Fibroblast of upper back skin (primary cell): Measurements from ENCODE around the gene FSTL4.
A peak's percentile ranks its signal among the peaks of the same experiment; 100 is the strongest.

Source experiments
- DNase-seq: peaks from one replicate; pipeline ENCODE4 v3.0.0-alpha.2; 2013

The FSTL4 gene

GRCh38 chr5:133314086-133314485 lies 298.3 kb downstream of the FSTL4 start:
- no peak for DNase-seq

- DNase-seq: no peak
Observed at GRCh38 chr5:133311176-133311575, 301.2 kb downstream of the FSTL4 start.

GRCh38 chr5:133309984-133310621 lies 302.2 kb downstream of the FSTL4 start:
- DNase-seq: no peak

GRCh38 chr5:133309166-133309795 lies 303.1 kb downstream of the FSTL4 start:
- DNase-seq: no peak

GRCh38 chr5:133307275-133307674 lies 305.1 kb downstream of the FSTL4 start:
- DNase-seq: no peak

- no peak for DNase-seq
Observed at GRCh38 chr5:133304707-133305216, 307.6 kb downstream of the FSTL4 start.

- no peak for DNase-seq
Observed at GRCh38 chr5:133304178-133304577, 308.2 kb downstream of the FSTL4 start.

GRCh38 chr5:133303298-133303697 lies 309.0 kb downstream of the FSTL4 start:
- DNase-seq: no peak

- DNase-seq: no peak
Observed at GRCh38 chr5:133299728-133300127, 312.6 kb downstream of the FSTL4 start.

GRCh38 chr5:133299021-133299420 lies 313.3 kb downstream of the FSTL4 start:
- DNase-seq: no peak

GRCh38 chr5:133298447-133298846 lies 313.9 kb downstream of the FSTL4 start:
- DNase-seq: no peak

- DNase-seq: no peak
Observed at GRCh38 chr5:133297293-133297692, 315.0 kb downstream of the FSTL4 start.

GRCh38 chr5:133296624-133297023 lies 315.7 kb downstream of the FSTL4 start:
- no peak for DNase-seq

GRCh38 chr5:133295520-133295919 lies 316.8 kb downstream of the FSTL4 start:
- no peak for DNase-seq

- no peak for DNase-seq
Observed at GRCh38 chr5:133294380-133294779, 318.0 kb downstream of the FSTL4 start.

- no peak for DNase-seq
Observed at GRCh38 chr5:133293960-133294359, 318.4 kb downstream of the FSTL4 start.

GRCh38 chr5:133292300-133292699 lies 320.0 kb downstream of the FSTL4 start:
- no peak for DNase-seq

- no peak for DNase-seq
Observed at GRCh38 chr5:133291524-133291923, 320.8 kb downstream of the FSTL4 start.

- DNase-seq: no peak
Observed at GRCh38 chr5:133290669-133291240, 321.6 kb downstream of the FSTL4 start.

GRCh38 chr5:133289686-133290367 lies 322.5 kb downstream of the FSTL4 start:
- DNase-seq: no peak

- peak; percentile 29 for DNase-seq
Observed at GRCh38 chr5:133287500-133287899, 324.8 kb downstream of the FSTL4 start.

- DNase-seq: no peak
Observed at GRCh38 chr5:133286483-133286882, 325.9 kb downstream of the FSTL4 start.

GRCh38 chr5:133285583-133286021 lies 326.7 kb downstream of the FSTL4 start:
- peak; percentile 16 for DNase-seq

GRCh38 chr5:133284306-133284705 lies 328.0 kb downstream of the FSTL4 start:
- DNase-seq: no peak
